OCI-LY1 (cell line): ENCODE results near the gene CCDC32.

Experiments used
- H2AFZ ChIP-seq: fragments of 200-600 bp; sonication (generic), shearing (Covaris generic); 2 replicates; pipeline ENCODE4 v1.6.0; 2014; ENCODE audit warnings: antibody characterized with exemption, mild to moderate bottlenecking, low read length
- H3F3A ChIP-seq: fragments of 200-600 bp; sonication (generic), shearing (Covaris generic); 2 replicates; pipeline ENCODE4 v1.6.0; 2014; ENCODE audit warnings: mild to moderate bottlenecking, antibody characterized with exemption, low read length, moderate library complexity; ENCODE audit not compliant: insufficient read depth
- H3K27ac ChIP-seq: fragments of 200-600 bp; sonication (generic); 2 replicates; pipeline ENCODE4 v1.5.1; 2014; ENCODE audit warnings: low read length, mixed run types, mild to moderate bottlenecking, low read depth; ENCODE audit not compliant: poor library complexity, severe bottlenecking
- H3K27me3 ChIP-seq: fragments of 200-600 bp; sonication (generic); 2 replicates; pipeline ENCODE4 v1.6.0; 2014; ENCODE audit warnings: antibody characterized with exemption, mild to moderate bottlenecking, low read length, moderate library complexity; ENCODE audit not compliant: insufficient read depth
- H3K36me3 ChIP-seq: fragments of 200-600 bp; sonication (generic); 2 replicates; pipeline ENCODE4 v1.6.1; 2014; ENCODE audit warnings: mild to moderate bottlenecking, antibody characterized with exemption, low read length, moderate library complexity, mixed read lengths; ENCODE audit not compliant: insufficient read depth
- H3K4me1 ChIP-seq: fragments of 200-600 bp; sonication (generic); 2 replicates; pipeline ENCODE4 v1.5.1; 2014; ENCODE audit warnings: mild to moderate bottlenecking, low read length, moderate library complexity; ENCODE audit not compliant: insufficient read depth, severe bottlenecking
- H3K4me2 ChIP-seq: fragments of 200-600 bp; sonication (generic), shearing (Covaris generic); 2 replicates; pipeline ENCODE4 v1.6.1; 2014; ENCODE audit warnings: low read length
- H3K4me3 ChIP-seq: fragments of 200-600 bp; sonication (generic); 2 replicates; pipeline ENCODE4 v1.5.1; 2014; ENCODE audit warnings: low read length, low read depth, mild to moderate bottlenecking, mixed read lengths; ENCODE audit not compliant: poor library complexity, severe bottlenecking
- H3K79me2 ChIP-seq: fragments of 200-600 bp; shearing (Covaris generic); 2 replicates; pipeline ENCODE4 v1.6.1; 2016; ENCODE audit warnings: mixed run types, low read length, mixed read lengths; ENCODE audit not compliant: insufficient read depth
- H3K9ac ChIP-seq: fragments of 200-600 bp; sonication (generic), shearing (Covaris generic); 2 replicates; pipeline ENCODE4 v1.6.1; 2014; ENCODE audit warnings: mild to moderate bottlenecking, low read length, mixed read lengths
- H3K9me2 ChIP-seq: fragments of 200-600 bp; sonication (generic), shearing (Covaris generic); 2 replicates; pipeline ENCODE4 v1.6.1; 2014; ENCODE audit warnings: low read depth, mild to moderate bottlenecking, low read length, mixed read lengths
- H3K9me3 ChIP-seq: fragments of 200-600 bp; shearing (Covaris generic); 2 replicates; pipeline ENCODE4 v1.6.1; 2014; ENCODE audit warnings: low read length, mixed read lengths
- H4K20me1 ChIP-seq: fragments of 200-600 bp; sonication (generic), shearing (Covaris generic); 2 replicates; pipeline ENCODE4 v1.6.0; 2016; ENCODE audit warnings: mild to moderate bottlenecking, low read length; ENCODE audit not compliant: insufficient read depth
- CTCF ChIP-seq: fragments of 200-600 bp; sonication (generic), shearing (Covaris generic); IDR thresholded peaks from 2 replicates; pipeline ENCODE4 v1.5.1; 2017; ENCODE audit warnings: mild to moderate bottlenecking, antibody characterized with exemption, low read length, moderate library complexity, mixed read lengths
- EZH2 ChIP-seq: fragments of 200-600 bp; sonication (generic), shearing (Covaris generic); IDR thresholded peaks from 2 replicates; pipeline ENCODE4 v1.8.0; 2017; ENCODE audit warnings: borderline replicate concordance, mixed run types, mild to moderate bottlenecking, antibody characterized with exemption, low read length, moderate library complexity, mixed read lengths

The CCDC32 gene

GRCh38 chr15:40523611-40524010, 41.2 kb downstream of the CCDC32 start:
- Histone ChIP-seq H3K9me2 (no peaks in the 10 kb centered on the region), H3K9me3 (no peaks in the 10 kb centered on the region), H3K4me1 (peaks cover 4% of the 10 kb centered on the region), H3K9ac (no peak overlapping the region), H3K27ac (no peak overlapping the region), H3K27me3 (no peaks in the 10 kb centered on the region), H4K20me1 (no peaks in the 10 kb centered on the region), H3K79me2 (no peaks in the 10 kb centered on the region), H2AFZ (no peak overlapping the region), H3K4me2 (no peak overlapping the region), H3K4me3 (no peak overlapping the region), H3F3A (peaks cover 8% of the 10 kb centered on the region; the same call in 1 of the 2 replicates), H3K36me3 (no peaks in the 10 kb centered on the region)
- TF ChIP-seq EZH2: no peak
- TF ChIP-seq CTCF: no peak

DNA sequence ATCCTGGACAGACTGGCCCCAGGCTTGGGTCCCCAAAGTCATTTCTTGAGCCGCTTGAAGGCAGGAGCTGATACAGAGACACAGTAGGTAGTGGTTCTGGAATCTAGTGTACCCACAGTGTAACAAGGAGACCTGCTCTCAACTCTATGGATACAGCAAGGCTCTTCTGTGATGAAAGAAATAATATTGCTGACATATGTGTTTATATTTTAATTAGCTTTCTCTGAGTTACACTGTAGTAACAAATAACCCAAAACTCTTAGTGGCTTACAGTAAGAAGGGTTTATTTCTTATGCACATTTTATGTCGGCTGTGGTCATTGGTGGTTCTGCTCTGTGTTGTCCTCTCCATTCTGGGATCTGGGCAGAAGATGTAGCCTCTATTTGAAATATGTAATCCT, 48.5 kb downstream of the CCDC32 start:
- Histone ChIP-seq H3F3A (peaks cover 8% of the 10 kb centered on the region; the same call in 1 of the 2 replicates), H3K4me1 (peaks cover 9% of the 10 kb centered on the region), H3K4me3 (no peak overlapping the region), H3K27me3 (no peaks in the 10 kb centered on the region; the same call in 1 of the 2 replicates), H3K27ac (no peak overlapping the region), H3K79me2 (no peaks in the 10 kb centered on the region), H3K9me2 (no peaks in the 10 kb centered on the region), H2AFZ (no peak overlapping the region), H3K36me3 (no peaks in the 10 kb centered on the region), H4K20me1 (no peaks in the 10 kb centered on the region), H3K4me2 (no peak overlapping the region), H3K9ac (no peak overlapping the region), H3K9me3 (no peaks in the 10 kb centered on the region)
- no peak for TF ChIP-seq CTCF
- TF ChIP-seq EZH2: no peak

- Histone ChIP-seq H3K9me3 (no peaks in the 10 kb centered on the region), H2AFZ (no peak overlapping the region), H3K4me1 (peaks cover 12% of the 10 kb centered on the region), H4K20me1 (no peaks in the 10 kb centered on the region), H3F3A (no peaks in the 10 kb centered on the region), H3K36me3 (no peaks in the 10 kb centered on the region), H3K27me3 (no peaks in the 10 kb centered on the region; the same call in 1 of the 2 replicates), H3K27ac (no peak overlapping the region), H3K79me2 (no peaks in the 10 kb centered on the region), H3K9ac (no peak overlapping the region), H3K4me3 (no peak overlapping the region), H3K4me2 (no peak overlapping the region), H3K9me2 (no peaks in the 10 kb centered on the region)
- TF ChIP-seq CTCF (no peak), EZH2 (no peak)
Measured at GRCh38 chr15:40513609-40514008, 51.2 kb downstream of the CCDC32 start.
